Stimulated activated CD8-positive, alpha-beta memory T cell treated with anti-CD3 and anti-CD28 coated beads, Interleukin-7, amount 100 ng/mL, for 1 hour (primary cell): Measurements from ENCODE around the gene COL23A1.
"Not testable (repeated sequence)": the region's sequence is repeated elsewhere in the genome, so short reads cannot be mapped to it uniquely, and the experiment has no call there.

Experiments used
- DNase-seq, 2 donors: peaks; one replicate each; pipeline ENCODE4 v3.0.0-alpha.2; 2020; ENCODE audit warnings: low read depth in 2 of 2

COL23A1 gene

DNA sequence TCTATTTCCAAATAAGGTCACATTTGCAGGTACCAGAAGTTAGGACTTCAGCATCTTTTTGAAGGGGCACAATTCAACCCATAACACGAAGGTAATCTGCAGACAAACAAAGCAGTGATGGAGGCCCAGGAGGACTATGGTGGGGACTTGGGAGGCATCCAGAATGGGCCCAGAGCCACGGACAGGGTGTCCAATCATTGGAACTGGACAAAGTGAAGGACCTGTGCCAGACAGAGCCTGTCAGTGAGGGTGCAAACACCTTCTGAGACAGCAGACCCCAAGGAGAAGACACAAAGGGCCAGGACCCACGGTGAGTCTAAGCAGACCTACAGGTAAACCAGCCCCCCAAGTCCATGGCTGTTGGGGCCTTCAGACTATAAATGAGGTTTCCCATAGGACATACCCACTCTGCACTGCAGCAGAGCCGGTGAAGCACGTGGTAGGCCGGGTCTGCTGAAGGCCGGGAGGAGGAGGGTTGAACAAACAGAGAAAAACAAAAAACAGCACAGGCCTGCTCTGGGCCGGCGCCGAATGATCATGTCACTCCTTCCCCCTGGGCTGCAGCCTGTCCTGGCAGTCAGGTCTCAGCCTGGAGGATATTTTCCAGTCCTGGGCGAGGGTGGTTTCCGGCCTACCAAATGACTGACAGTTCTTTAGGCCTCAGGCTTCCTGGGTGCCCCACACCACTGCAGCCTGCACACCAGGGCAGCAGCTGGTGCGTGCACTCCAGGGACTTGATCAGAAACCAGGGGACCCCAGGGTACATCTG is 84.4 kb downstream of the COL23A1 start:
- no peak for DNase-seq

- DNase-seq, result no peak
These were observed 85.7 kb downstream of the COL23A1 start for GRCh38 chr5:178504340-178504960.

DNA sequence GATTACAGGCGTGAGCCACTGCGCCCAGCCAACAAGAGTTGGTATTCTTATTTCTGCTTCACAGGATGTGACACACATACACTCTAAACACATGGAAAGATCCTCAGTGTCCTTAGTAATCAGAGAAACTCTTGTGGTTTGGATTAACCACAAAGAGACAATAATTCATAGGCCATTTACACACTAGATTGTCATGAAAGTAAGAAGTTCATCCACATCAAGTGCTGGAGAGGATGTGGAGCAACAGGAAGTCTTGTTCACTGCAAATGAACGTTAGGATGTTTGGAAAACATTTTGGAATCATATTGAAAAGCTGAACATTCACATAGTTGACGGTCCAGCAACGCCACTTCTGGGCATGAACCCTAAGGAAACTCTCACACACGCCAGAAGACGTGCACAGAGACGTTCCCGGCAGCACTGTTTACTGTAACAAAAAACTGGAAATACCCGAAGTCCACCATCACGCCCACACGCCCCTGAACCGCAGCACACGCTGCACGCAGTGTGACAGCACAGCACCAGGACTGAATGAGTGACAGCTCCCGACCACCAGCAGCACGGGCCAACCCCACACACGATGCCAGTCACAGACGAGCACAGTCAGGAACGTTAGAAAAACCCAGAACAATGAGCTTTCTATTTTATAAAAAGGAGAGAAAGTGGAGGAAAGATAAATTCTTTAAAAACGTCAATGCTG is 87.6 kb downstream of the COL23A1 start:
- DNase-seq, result no peak

GRCh38 chr5:178499352-178499751 is 90.8 kb downstream of the COL23A1 start:
- DNase-seq, result no peak

GRCh38 chr5:178496642-178497041 is 93.6 kb downstream of the COL23A1 start:
- no peak for DNase-seq

- DNase-seq, result no peak
These were observed 94.0 kb downstream of the COL23A1 start for GRCh38 chr5:178496214-178496613.

DNA sequence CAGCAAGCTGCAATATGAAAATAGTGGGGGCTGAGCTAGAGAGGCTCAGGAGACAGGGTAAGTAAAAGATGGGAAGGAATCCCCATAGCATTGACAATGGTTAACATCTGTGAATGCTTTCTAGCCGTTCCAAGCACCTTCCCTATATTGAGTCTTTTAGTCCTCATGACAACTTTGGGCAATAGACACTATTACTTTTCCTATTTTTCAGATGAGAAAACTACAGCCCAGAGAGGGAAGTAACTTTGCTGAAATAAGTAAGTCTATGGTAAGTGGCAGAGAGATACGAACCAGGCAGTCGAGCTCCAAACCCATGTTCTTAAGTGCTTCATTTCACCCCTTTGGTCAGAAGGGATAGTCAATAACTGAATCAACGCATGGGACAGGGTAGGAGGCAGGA is 94.5 kb downstream of the COL23A1 start:
- DNase-seq, result no peak

- no peak for DNase-seq
These were observed 97.9 kb downstream of the COL23A1 start for GRCh38 chr5:178492278-178492677.

DNA sequence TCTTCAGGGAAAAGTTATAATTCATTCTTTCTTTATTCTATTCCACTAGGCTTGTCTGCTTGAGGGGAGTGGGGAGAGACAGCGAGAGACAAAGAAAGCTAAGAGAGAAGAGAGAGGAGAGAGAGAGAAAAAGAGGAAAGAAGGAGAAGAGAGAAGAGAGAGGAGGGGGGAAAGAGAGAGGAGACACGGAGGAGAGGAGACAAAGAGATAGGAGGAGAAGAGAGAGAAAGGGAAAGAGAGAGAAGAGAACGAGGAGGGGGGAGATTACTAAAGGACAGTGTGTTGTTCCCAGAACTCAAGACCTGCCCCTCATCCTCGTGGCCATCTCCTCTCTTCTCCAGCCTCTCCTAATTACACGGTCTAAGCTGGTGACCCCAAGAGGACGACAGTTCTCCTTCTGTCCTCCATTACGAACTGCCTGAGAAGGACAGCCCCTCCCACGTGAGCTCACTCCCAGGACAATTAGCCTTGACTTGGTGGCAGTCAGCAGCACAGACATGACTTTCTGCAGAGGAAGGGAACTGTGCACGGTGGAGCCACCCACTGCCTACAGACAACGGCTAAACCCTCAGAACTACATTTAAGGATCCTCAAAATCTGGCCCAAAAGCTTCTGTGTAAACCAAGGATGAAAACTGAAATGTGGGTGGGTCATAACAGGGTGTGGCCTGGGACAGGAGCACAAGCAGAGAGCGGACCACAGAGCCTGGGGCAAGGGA is 99.1 kb downstream of the COL23A1 start:
- DNase-seq, result no peak

DNA sequence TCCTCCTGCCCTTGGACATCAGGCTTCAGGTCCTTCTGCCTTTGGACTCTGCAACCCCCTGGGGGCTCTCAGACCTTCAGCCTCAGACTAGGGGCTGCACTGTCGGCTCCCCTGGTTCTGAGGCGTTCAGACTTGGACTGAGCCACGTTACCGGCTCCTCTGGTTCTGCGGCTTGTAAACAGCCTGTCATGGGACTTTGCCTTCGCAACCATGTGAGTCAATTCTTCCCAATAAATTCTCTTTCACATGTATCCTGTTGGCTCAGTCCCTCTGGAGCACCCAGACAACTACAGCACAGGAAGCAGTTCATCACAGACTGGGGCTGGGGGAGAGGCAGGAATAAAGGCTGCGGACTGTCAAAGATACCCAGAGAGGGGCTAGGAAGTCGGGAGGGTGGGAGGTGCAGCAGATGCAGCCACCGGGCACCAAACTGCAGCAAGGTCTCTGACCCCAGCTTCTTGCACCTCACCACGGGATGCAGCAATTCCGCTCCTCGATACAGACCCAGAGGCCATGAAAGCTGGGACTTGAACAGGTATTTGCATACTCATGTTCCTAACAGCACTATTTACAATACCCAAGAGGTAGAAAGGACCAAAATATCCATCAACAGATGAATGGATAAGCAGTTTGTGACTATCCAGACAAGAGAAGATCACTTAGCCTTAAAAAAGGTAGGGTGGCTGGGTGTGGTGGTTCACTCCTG is 100.8 kb downstream of the COL23A1 start:
- no peak for DNase-seq

DNA sequence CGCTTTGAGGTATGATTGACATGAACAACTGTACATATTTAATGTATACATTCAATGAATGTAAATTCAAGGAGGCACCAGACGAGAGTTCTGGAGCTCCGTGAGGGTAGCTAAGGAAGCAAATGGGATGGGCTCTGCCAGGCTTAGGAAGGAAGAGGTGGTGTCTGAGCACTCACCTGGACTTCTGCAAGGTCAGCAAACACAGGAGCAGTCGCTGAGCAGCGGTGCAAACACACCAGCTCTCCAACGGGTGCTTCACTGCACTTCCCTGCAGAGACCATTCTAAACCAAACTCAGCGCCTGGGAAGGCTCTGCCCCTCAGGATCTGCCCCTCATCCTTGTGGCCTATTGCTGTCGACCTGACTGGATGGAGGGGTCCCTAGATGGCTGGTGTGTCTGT is 101.5 kb downstream of the COL23A1 start:
- DNase-seq, result no peak

DNA sequence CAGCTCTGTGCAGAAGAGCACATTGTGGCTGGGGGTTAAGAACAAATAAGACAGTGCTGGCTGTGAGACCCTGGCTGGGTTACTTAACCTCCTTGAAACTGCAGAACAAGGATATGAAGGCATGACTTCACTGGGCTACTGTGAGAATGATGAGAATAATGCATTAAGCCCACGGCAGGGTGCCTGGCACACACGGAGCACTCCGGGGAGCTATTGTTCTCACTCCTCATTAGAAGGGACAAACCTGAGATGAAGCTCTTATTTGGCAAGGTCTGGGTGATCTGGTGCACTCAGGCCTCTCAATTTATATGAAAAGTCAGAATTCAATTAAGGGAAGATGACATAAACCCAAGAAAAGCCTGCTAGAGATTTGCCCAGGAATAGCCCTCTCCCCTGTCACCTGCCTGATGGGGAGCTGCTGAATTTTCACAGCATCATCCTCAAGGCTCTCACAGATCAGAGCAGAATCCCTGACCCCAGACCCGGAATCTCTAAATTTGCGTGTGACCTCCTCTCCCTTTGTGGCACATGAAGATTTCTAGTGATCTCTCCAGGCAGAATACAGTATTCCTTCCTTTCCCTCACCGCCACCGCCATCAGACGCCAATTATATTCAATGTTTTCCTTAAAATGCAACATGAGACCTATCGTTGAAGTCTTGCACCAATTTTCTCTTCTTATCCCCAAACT is 102.1 kb downstream of the COL23A1 start:
- DNase-seq, result no peak

GRCh38 chr5:178486878-178487512 is 103.2 kb downstream of the COL23A1 start:
- DNase-seq, result not testable (repeated sequence)

DNA sequence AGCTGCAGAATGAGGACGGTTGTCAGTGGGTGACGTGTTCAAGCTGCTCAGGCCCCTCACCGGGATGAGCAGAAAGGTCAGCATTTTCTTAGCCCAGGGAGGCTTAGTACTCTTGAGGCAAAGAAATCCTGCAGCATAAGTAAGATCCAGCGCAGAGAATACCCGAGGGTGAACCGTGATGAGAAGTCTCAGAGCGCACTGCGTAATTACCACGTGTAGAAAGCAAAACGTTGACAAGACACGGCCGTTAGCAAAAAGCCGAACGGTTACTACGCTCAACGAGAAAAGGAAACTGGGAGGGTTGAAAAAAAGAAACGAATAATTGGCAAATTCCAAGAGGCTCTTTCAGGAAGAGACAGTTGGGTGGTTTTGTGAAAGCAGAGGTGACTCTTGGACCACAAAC is 104.0 kb downstream of the COL23A1 start:
- DNase-seq, result no peak

DNA sequence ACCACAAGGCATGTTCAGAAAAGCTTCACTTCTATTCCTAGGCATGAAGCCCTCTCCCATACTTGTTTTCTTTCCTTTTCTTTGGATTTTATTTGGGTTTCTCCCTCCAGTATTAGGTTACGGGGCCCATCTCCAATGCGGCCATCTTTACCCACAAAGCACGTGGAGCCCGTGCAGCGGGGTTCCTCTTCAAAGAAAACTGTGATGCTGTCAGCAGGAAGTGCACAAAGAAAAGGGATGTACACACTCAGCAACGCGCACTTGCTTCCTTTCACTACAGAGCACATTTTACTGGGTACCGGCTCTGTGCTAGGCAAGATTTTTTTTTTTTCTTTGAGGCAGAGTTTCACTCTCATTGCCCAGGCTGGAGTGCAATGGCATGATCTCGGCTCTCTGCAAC is 106.6 kb downstream of the COL23A1 start:
- DNase-seq, result peak; percentile 6 to 13

DNA sequence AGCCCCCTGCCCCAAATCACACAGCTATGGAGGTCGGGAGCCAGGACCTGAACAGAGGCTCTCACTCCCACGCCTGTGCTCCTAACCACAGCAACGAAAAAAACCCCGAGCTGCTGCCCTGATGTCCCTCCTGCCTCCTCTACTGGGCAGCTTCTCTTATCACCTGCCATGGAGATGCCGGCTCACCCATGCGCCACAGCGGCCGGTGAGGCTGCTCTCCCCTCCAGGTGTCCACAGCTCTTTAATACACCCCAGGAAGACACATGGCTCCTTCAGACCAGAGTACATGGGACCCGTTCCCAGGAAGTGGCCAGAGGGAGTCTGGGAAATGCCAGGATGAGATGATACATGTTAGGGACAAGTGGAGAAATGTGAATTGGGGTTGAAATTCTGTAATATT is 110.9 kb downstream of the COL23A1 start:
- DNase-seq, result no peak

GRCh38 chr5:178478370-178478769 is 111.8 kb downstream of the COL23A1 start:
- DNase-seq, result no peak

GRCh38 chr5:178477802-178478201 is 112.4 kb downstream of the COL23A1 start:
- no peak for DNase-seq

- no peak for DNase-seq
These were observed 113.0 kb downstream of the COL23A1 start for GRCh38 chr5:178476972-178477754.

GRCh38 chr5:178476531-178476930 is 113.7 kb downstream of the COL23A1 start:
- DNase-seq, result no peak
